T-cell (primary cell): ENCODE data around the gene CD69. TPM values are rescaled to one million over a fixed set of nuclear protein-coding genes. Genes with fewer than 3 reads are reported as not detected.
A peak's percentile ranks its signal among the peaks of the same experiment; 100 is the strongest.
"Not testable (repeated sequence)": the region's sequence is repeated elsewhere in the genome, so short reads cannot be mapped to it uniquely, and the experiment has no call there.

ENCODE experiments used
- ATAC-seq, 4 experiments: fragments of 200-7000 bp in 3 of 4; fragments of 150-1000 bp in 1 of 4; cut with Tn5 transposase; replicated peaks in 1 of 4; 1 replicate in 3 of 4; 2 replicates in 1 of 4; pipeline ENCODE4 v1.10.0; 2021; ENCODE audit warnings: moderate library complexity in 3 of 4, mild to moderate bottlenecking in 2 of 4, moderate number of reproducible peaks in 1 of 4
- CTCF ChIA-PET, 2 donors: fragments of 300-600 bp; sonication (Branson Sonifier 250); formaldehyde crosslinking; loops; one replicate each; lab custom pipeline; 2022; ENCODE audit warnings: antibody characterized with exemption in 2 of 2; lab: Charles Lee
- POLR2A ChIA-PET, 2 donors: fragments of 300-600 bp; sonication (Branson Sonifier 250); formaldehyde crosslinking; loops; one replicate each; lab custom pipeline; 2022; ENCODE audit warnings: antibody characterized with exemption in 2 of 2; lab: Charles Lee
- DNase-seq, 35 experiments: peaks; one replicate each; pipeline versions ENCODE4 v3.0.0 to v3.0.0-alpha.2; 2013 to 2023
- H3K27ac ChIP-seq: one replicate; pipeline ENCODE4 v1.5.1; 2013; ENCODE audit warnings: low read length
- H3K27me3 ChIP-seq, 2 experiments: replicated peaks in 1 of 2; 1 replicate in 1 of 2; 2 replicates in 1 of 2; pipeline versions ENCODE4 v1.6.1 to v1.7.0; 2013; ENCODE audit warnings: low read length in 1 of 2, mixed read lengths in 1 of 2; ENCODE audit not compliant: control insufficient read depth in 2 of 2, insufficient read depth in 2 of 2; ENCODE audit errors: extremely low read depth in 1 of 2
- H3K36me3 ChIP-seq, 2 donors: 1 replicate in 1 of 2; 2 replicates in 1 of 2; pipeline versions ENCODE4 v1.6.1 to v1.7.0; 2013; ENCODE audit warnings: low read length in 1 of 2; ENCODE audit not compliant: control insufficient read depth in 2 of 2, insufficient read depth in 1 of 2; ENCODE audit errors: extremely low read depth in 1 of 2
- H3K4me1 ChIP-seq, 2 experiments: 1 replicate in 1 of 2; 2 replicates in 1 of 2; pipeline versions ENCODE4 v1.6.1 to v1.7.0; 2013; ENCODE audit warnings: low read length in 2 of 2, mixed read lengths in 1 of 2; ENCODE audit not compliant: insufficient read depth in 2 of 2, control insufficient read depth in 1 of 2; ENCODE audit errors: extremely low read depth in 1 of 2
- H3K4me3 ChIP-seq, 2 donors: 1 replicate in 1 of 2; 2 replicates in 1 of 2; pipeline versions ENCODE4 v1.5.1 to v1.7.0; 2013; ENCODE audit warnings: mild to moderate bottlenecking in 2 of 2, low read length in 1 of 2, moderate library complexity in 1 of 2; ENCODE audit not compliant: control insufficient read depth in 1 of 2; ENCODE audit errors: extremely low read depth in 1 of 2
- H3K9me3 ChIP-seq: 2 replicates; pipeline ENCODE4 v1.7.0; 2013
- H3K27ac Mint-ChIP-seq, 2 donors: one replicate each; pipeline ENCODE4 v1.8.0; 2020 to 2021; ENCODE audit warnings: mild to moderate bottlenecking in 2 of 2, mixed read lengths in 2 of 2
- H3K27me3 Mint-ChIP-seq, 2 donors: one replicate each; pipeline ENCODE4 v1.8.0; 2021 to 2022; ENCODE audit warnings: mixed read lengths in 2 of 2
- H3K36me3 Mint-ChIP-seq: one replicate; pipeline ENCODE4 v1.8.0; 2021; ENCODE audit warnings: mixed read lengths
- H3K4me1 Mint-ChIP-seq, 3 donors: one replicate each; pipeline ENCODE4 v1.8.0; 2020 to 2022; ENCODE audit warnings: mixed read lengths in 3 of 3, mild to moderate bottlenecking in 1 of 3
- H3K4me3 Mint-ChIP-seq, 3 donors: one replicate each; pipeline ENCODE4 v1.8.0; 2020 to 2022; ENCODE audit warnings: mild to moderate bottlenecking in 3 of 3, mixed read lengths in 3 of 3, moderate library complexity in 3 of 3
- H3K9me3 Mint-ChIP-seq, 3 donors: one replicate each; pipeline ENCODE4 v1.8.0; 2020 to 2022; ENCODE audit warnings: mixed read lengths in 3 of 3
- WGBS: methylation state at CpG from one replicate; pipeline ENCODE4 v1.1.5; 2013; ENCODE audit warnings: missing lambda C conversion rate; ENCODE audit not compliant: insufficient coverage; 5-methylcytosine and 5-hydroxymethylcytosine counted together
- total RNA-seq, 35 experiments: library from RNA in 6 of 35; stranded (reverse) in 6 of 35; fragments of 120-200 nt in 1 of 35; gene quantifications; one replicate each; pipeline versions ENCODE4 v1.2.1 to v1.2.4 and lab custom pipeline; 2013 to 2026

CD69 gene
- total RNA-seq, 5 donors from 2014 or later (not counting 1 experiment from before 2014, with no cell fraction given): 36.7 to 746 (median 39.4) TPM

DNA sequence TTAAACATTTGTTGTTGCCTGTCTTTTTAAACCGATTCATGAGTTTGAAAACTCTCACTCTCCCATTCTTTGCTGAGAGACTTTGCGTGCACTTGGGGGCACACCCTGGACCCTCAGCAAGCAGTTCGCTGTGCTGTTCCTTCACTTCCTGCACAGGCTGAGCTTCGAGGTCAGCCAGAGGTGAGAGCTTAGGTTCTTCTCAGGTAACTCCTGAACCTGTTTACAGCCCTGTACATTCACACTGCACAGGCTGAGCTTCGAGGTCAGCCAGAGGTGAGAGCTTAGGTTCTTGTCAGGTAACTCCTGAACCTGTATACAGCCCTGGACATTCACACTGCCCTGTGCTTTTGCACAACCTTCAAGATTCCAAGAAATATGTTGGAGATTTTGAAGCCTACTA, 18.0 kb downstream of the CD69 start:
- whole genome bisulfite sequencing: 3% methylated on average over 4 of the region's 5 CpGs
- peak in 33 of 35 experiments; percentile 25 to 89 (median 64) for DNase-seq

DNA sequence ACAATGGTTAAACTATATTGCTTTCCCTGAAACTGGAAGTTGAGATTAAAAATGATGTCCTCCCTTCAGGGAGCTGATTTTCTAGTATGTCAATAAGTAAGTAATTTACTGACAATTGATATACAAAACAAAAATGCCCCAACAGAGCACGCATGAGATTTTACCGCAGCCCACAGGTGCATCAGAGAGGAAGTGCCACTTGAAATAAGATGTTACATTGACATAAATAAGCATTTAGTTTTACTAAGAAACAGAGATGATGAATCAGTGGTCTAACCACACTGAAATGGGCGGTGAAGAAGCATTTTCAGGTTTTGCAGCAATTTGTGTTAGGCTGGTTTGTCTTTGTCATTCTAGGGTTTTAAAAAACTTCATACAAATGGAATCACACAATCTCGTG, 19.0 kb downstream of the CD69 start:
- POLR2A ChIA-PET: interaction anchor here in 1 of 2 donors (0.6 to 3.1 kb wide), 8 partner anchors 11 to 127 kb away, joined by 3 to 59 read pairs (median 9); partner anchors contain the start of genes CD69 and CLEC2B
- H3K36me3 ChIP-seq: no peaks in the 10 kb centered on the region
- H3K36me3 Mint-ChIP-seq: peaks cover 5% of the 10 kb centered on the region
- peak overlapping the region in 1 of 2 donors; percentile 17 for H3K4me3 ChIP-seq
- H3K4me1 Mint-ChIP-seq: peaks cover 65 to 72% (median 69%) of the 10 kb centered on the region in 3 donors
- CTCF ChIA-PET: interaction anchor here (0.6 to 3.5 kb wide), 13 partner anchors 10 to 134 kb away, joined by 3 to 66 read pairs (median 15); partner anchors contain the start of genes CD69 (in 1 of the 2), CLEC2D (in 1 of the 2) and KLRB1 (in 1 of the 2)
- peak overlapping the region; percentile 90 to 98 for H3K27ac Mint-ChIP-seq
- H3K4me1 ChIP-seq: peaks cover 35 to 41% of the 10 kb centered on the region in 2 experiments
- H3K27ac ChIP-seq: peak overlapping the region; percentile 94
- H3K27me3 Mint-ChIP-seq: no peaks in the 10 kb centered on the region
- no peaks in the 10 kb centered on the region for H3K27me3 ChIP-seq
- peak overlapping the region; percentile 70 to 79 (median 72) for H3K4me3 Mint-ChIP-seq
- H3K9me3 Mint-ChIP-seq: peaks cover 0 to 3% (median 0%) of the 10 kb centered on the region in 3 donors
- WGBS: no CpG with 5 or more reads among the region's 4 CpGs
- ATAC-seq (peak; percentile 77 to 84 (median 80)), DNase-seq (peak in 34 of 35 experiments; percentile 46 to 93 (median 79))
- no peaks in the 10 kb centered on the region for H3K9me3 ChIP-seq

More for the DNA sequence above, 18.0 kb downstream of the CD69 start:
- Mint-ChIP-seq H3K27ac (peak overlapping the region; percentile 90 to 98), H3K36me3 (peaks cover 5% of the 10 kb centered on the region), H3K4me1 (peaks cover 57 to 67% (median 64%) of the 10 kb centered on the region in 3 donors), H3K27me3 (no peaks in the 10 kb centered on the region), H3K4me3 (peak overlapping the region; percentile 69 to 76 (median 72)), H3K9me3 (peaks cover 0 to 3% (median 0%) of the 10 kb centered on the region in 3 donors)
- no peaks in the 10 kb centered on the region for H3K27me3 ChIP-seq
- ChIA-PET CTCF (interaction anchor here (0.6 to 3.5 kb wide), 42 partner anchors 9 to 931 kb away, joined by 3 to 66 read pairs (median 5); partner anchors contain the start of genes CLEC2D (in 2 of the 2), CD69 (in 1 of the 2), CLECL1 (in 1 of the 2) and KLRB1 (in 1 of the 2)), POLR2A (interaction anchor here (0.7 to 3.1 kb wide), 18 partner anchors 8 to 875 kb away, joined by 3 to 59 read pairs (median 4); partner anchors contain the start of gene CD69 (in 2 of the 2))
- no peaks in the 10 kb centered on the region for H3K9me3 ChIP-seq
- peak overlapping the region; percentile 94 for H3K27ac ChIP-seq
- peak overlapping the region in 1 of 2 donors; percentile 1 for H3K4me3 ChIP-seq
- H3K36me3 ChIP-seq: no peaks in the 10 kb centered on the region
- peak; percentile 52 to 82 (median 79) for ATAC-seq
- H3K4me1 ChIP-seq: peaks cover 33 to 35% of the 10 kb centered on the region in 2 experiments

DNA sequence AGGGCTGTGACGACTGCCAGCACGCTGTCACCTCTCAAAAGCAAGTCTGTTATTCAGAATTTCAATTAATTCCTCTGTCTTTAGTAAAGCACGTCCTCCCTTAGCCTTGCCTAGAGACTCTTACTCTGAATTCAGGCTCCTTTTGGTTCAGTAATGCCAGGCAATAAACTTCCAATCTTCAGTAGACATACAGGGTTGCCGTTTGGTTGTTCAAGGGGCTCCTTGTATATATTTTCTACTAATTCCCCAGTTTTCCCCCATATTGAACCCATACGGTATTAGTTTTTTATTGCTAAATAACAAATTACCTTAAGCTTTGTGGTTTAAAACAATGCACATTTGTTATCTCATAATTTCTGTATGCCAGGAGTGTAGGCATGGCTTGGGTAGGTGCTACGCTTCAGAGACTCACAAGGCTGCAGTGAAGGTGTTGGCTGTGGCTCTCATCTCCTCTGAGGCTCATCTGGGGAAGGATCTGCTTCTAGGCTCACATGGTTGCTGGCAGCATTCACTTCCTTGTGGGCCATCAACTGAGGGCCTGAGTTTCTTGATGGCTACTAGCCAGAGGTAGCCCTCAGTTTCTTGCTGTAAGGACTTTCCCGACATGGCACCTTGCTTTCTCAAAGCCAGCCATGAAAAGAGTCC, 20.5 kb downstream of the CD69 start:
- H3K4me1 Mint-ChIP-seq: peaks cover 71 to 78% (median 75%) of the 10 kb centered on the region in 3 donors
- CTCF ChIA-PET: interaction anchor here in 1 of 2 donors (1.0 kb wide), 1 partner anchor 125 kb away, joined by 3 read pairs; no protein-coding TSS in a partner anchor
- peaks cover 0 to 3% (median 0%) of the 10 kb centered on the region in 3 donors for H3K9me3 Mint-ChIP-seq
- H3K27ac ChIP-seq: peak overlapping the region; percentile 94
- H3K4me3 ChIP-seq: peak overlapping the region in 1 of 2 donors; percentile 23
- H3K36me3 ChIP-seq: no peaks in the 10 kb centered on the region
- ATAC-seq: peak in 1 of 4 experiments; percentile 13
- peak overlapping the region; percentile 76 to 77 for H3K27ac Mint-ChIP-seq
- no peaks in the 10 kb centered on the region for H3K27me3 ChIP-seq
- POLR2A ChIA-PET: interaction anchor here in 1 of 2 donors (1.1 kb wide), 1 partner anchor 11 kb away, joined by 3 read pairs; no protein-coding TSS in a partner anchor
- 91% methylated on average over 5 of the region's 7 CpGs for WGBS
- peak overlapping the region; percentile 61 to 65 (median 62) for H3K4me3 Mint-ChIP-seq
- DNase-seq: peak in 20 of 35 experiments; percentile 16 to 66 (median 43)
- H3K36me3 Mint-ChIP-seq: peaks cover 5% of the 10 kb centered on the region
- peaks cover 35 to 43% of the 10 kb centered on the region in 2 experiments for H3K4me1 ChIP-seq
- H3K27me3 Mint-ChIP-seq: no peaks in the 10 kb centered on the region
- no peaks in the 10 kb centered on the region for H3K9me3 ChIP-seq

DNA sequence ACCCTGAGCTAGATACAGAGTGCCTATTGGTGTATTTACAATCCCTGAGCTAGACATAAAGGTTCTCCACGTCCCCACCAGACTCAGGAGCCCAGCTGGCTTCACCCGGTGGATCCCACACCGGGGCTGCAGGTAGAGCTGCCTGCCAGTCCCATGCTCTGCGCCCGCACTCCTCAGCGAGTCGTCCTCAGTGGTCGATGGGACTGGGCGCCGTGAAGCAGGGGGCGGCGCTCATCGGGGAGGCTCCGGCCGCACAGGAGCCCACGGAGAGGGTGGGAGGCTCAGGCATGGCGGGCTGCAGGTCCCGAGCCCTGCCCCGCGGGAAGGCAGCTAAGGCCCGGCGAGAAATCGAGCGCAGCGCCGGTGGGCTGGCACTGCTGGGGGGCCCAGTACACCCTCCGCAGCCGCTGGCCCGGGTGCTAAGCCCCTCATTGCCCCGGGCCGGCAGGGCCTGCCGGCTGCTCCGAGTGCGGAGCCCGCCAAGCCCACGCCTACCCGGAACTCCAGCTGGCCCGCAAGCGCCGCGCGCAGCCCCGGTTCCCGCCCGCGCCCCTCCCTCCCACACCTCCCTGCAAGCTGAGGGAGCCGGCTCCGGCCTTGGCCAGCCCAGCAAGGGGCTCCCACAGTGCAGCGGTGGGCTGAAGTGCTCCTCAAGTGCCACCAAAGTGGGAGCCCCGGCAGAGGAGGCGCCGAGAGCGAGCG, 21.1 kb downstream of the CD69 start:
- Histone ChIP-seq H3K27ac (peak overlapping the region; percentile 94), H3K4me3 (peak overlapping the region in 1 of 2 donors; percentile 23), H3K4me1 (peaks cover 35 to 43% of the 10 kb centered on the region in 2 experiments)
- peak in 9 of 35 experiments; percentile 15 to 45 (median 26) for DNase-seq
- ATAC-seq, H3K9me3 Mint-ChIP-seq, H3K27me3 ChIP-seq, H3K36me3 ChIP-seq, H3K36me3 Mint-ChIP-seq, H3K9me3 ChIP-seq, H3K27me3 Mint-ChIP-seq: not testable (repeated sequence)
- ChIA-PET POLR2A (interaction anchor here (0.6 to 1.1 kb wide), 2 partner anchors 12 to 19 kb away, joined by 3 read pairs; no protein-coding TSS in a partner anchor), CTCF (interaction anchor here (1.0 to 1.1 kb wide), 2 partner anchors 12 to 124 kb away, joined by 3 read pairs; no protein-coding TSS in a partner anchor)
- Mint-ChIP-seq H3K27ac (peak overlapping the region; percentile 76 to 93), H3K4me1 (peaks cover 65 to 71% (median 68%) of the 10 kb centered on the region in 3 donors), H3K4me3 (peak overlapping the region; percentile 61 to 65 (median 62))
- 91% methylated on average over 22 of the region's 54 CpGs for WGBS

DNA sequence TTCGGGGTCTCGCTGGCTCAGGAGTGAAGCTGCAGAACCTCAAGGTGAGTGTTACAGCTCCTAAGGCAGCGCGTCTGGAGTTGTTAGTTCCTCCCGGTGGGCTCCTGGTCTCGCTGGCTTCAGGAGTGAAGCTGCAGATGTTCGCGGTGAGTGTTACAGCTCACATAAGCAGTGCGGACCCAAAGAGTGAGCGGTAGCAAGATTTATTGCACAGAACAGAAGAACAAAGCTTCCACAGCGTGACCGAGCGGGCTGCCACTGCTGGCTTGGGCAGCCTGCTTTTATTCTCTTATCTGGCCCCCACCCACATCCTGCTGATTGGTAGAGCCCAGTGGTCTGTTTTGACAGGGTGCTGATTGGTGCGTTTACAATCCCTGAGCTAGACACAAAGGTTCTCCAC, 21.8 kb downstream of the CD69 start:
- H3K9me3 Mint-ChIP-seq: not testable (repeated sequence)
- peak overlapping the region; percentile 88 to 93 for H3K27ac Mint-ChIP-seq

More for the DNA sequence above, 21.8 kb downstream of the CD69 start:
- not testable (repeated sequence) for H3K27ac ChIP-seq, H3K9me3 ChIP-seq, H3K4me3 ChIP-seq, H3K36me3 Mint-ChIP-seq, H3K36me3 ChIP-seq, ATAC-seq, H3K27me3 Mint-ChIP-seq, H3K27me3 ChIP-seq, DNase-seq
- WGBS: 92% methylated on average over 10 of the region's 14 CpGs
- H3K4me1 Mint-ChIP-seq: peaks cover 61 to 68% (median 67%) of the 10 kb centered on the region in 3 donors
- H3K4me1 ChIP-seq: peaks cover 35 to 43% of the 10 kb centered on the region in 2 experiments
- ChIA-PET CTCF (interaction anchor here in 1 of 2 donors (1.1 kb wide), 1 partner anchor 12 kb away, joined by 3 read pairs; no protein-coding TSS in a partner anchor), POLR2A (interaction anchor here in 1 of 2 donors (0.6 kb wide), 1 partner anchor 20 kb away, joined by 3 read pairs; no protein-coding TSS in a partner anchor)
- peak overlapping the region; percentile 53 to 60 (median 56) for H3K4me3 Mint-ChIP-seq
